Breast epithelium (tissue), 4 donors: ENCODE measurements around the gene MCM7. TPM values are rescaled to one million over a fixed set of nuclear protein-coding genes. Genes with fewer than 3 reads are reported as not detected.

Experiments
- DNase-seq, 2 donors: peaks; one replicate each; pipeline ENCODE4 v3.0.0-alpha.2; 2019; ENCODE audit warnings: low spot score in 2 of 2
- H3K27ac ChIP-seq, 2 donors: fragments of 200-600 bp; sonication (generic) in 1 of 2; one replicate each; pipeline ENCODE4 v1.5.1; 2016 to 2019; ENCODE audit warnings: mild to moderate bottlenecking in 1 of 2
- H3K27me3 ChIP-seq, 2 donors: fragments of 200-600 bp; sonication (generic) in 1 of 2; one replicate each; pipeline versions ENCODE4 v1.5.1 to v1.6.0; 2017 to 2019; ENCODE audit warnings: control low read depth in 1 of 2, mild to moderate bottlenecking in 1 of 2
- H3K36me3 ChIP-seq: fragments of 200-600 bp; one replicate; pipeline ENCODE4 v1.5.1; 2019
- H3K4me1 ChIP-seq, 2 donors: fragments of 200-600 bp; sonication (generic); one replicate each; pipeline ENCODE4 v1.5.1; 2016 to 2019; ENCODE audit warnings: control low read depth in 1 of 2
- H3K4me3 ChIP-seq, 3 donors: fragments of 200-600 bp; sonication (generic); 1 replicate in 2 of 3; 2 replicates in 1 of 3; pipeline ENCODE4 v1.5.1; 2016 to 2019; ENCODE audit warnings: mild to moderate bottlenecking in 3 of 3, moderate library complexity in 2 of 3
- H3K9me3 ChIP-seq, 2 donors: fragments of 200-600 bp; sonication (generic) in 1 of 2; one replicate each; pipeline ENCODE4 v1.5.1; 2016 to 2019; ENCODE audit warnings: control low read depth in 1 of 2
- CTCF ChIP-seq, 3 donors: fragments of 450-650 bp; IDR thresholded peaks; one replicate each; pipeline ENCODE4 v1.5.1; 2016 to 2017; ENCODE audit warnings: antibody characterized with exemption in 3 of 3, mild to moderate bottlenecking in 3 of 3, moderate library complexity in 3 of 3
- POLR2A ChIP-seq: fragments of 450-650 bp; IDR thresholded peaks from one replicate; pipeline ENCODE4 v1.6.1; 2016; ENCODE audit warnings: antibody characterized with exemption, mild to moderate bottlenecking, moderate library complexity
- POLR2AphosphoS5 ChIP-seq, 3 donors: sonication (generic); formaldehyde crosslinking; IDR thresholded peaks; one replicate each; pipeline ENCODE4 v1.6.1; 2017; ENCODE audit warnings: antibody characterized with exemption in 3 of 3
- intact Hi-C: fragments of 100-400 bp; cut with DNase I; formaldehyde crosslinking; loops from one replicate; pipeline ENCODE4 v1.15.1; 2023; ENCODE audit warnings: low total_unique reads
- total RNA-seq, 3 donors: library from RNA; depleted of rRNA; stranded (reverse); fragments of >200 nt; gene quantifications; one replicate each; pipeline ENCODE4 v1.1.0, GENCODE V29; 2016

MCM7 gene
- total RNA-seq, 3 donors from 2014 or later, result 46.9 to 51.7 (median 50.1) TPM

GRCh38 chr7:100111914-100112313 lies 10.7 kb upstream of the MCM7 start:
- Histone ChIP-seq H3K27me3 (no peaks in the 10 kb centered on the region), H3K27ac (no peak overlapping the region), H3K36me3 (no peaks in the 10 kb centered on the region), H3K4me3 (no peak overlapping the region), H3K9me3 (no peaks in the 10 kb centered on the region), H3K4me1 (no peaks in the 10 kb centered on the region)
- intact Hi-C loops, result no loop called here
- TF ChIP-seq POLR2A, result no peak
- TF ChIP-seq POLR2AphosphoS5 (IDR thresholded peaks at IDR 0.05), result no peak
- TF ChIP-seq CTCF (IDR thresholded peaks at IDR 0.05), result no peak
- no peak for DNase-seq

GRCh38 chr7:100111156-100111555 lies 10.0 kb upstream of the MCM7 start:
- Histone ChIP-seq H3K4me3 (no peak overlapping the region), H3K4me1 (no peaks in the 10 kb centered on the region), H3K36me3 (no peaks in the 10 kb centered on the region), H3K9me3 (no peaks in the 10 kb centered on the region), H3K27me3 (no peaks in the 10 kb centered on the region), H3K27ac (no peak overlapping the region)
- TF ChIP-seq POLR2AphosphoS5 (IDR thresholded peaks at IDR 0.05) (no peak), CTCF (IDR thresholded peaks at IDR 0.05) (no peak), POLR2A (no peak)
- intact Hi-C loops, result no loop called here
- no peak for DNase-seq

GRCh38 chr7:100109521-100110163 lies 8.4 kb upstream of the MCM7 start:
- Histone ChIP-seq H3K4me3 (no peak overlapping the region), H3K9me3 (no peaks in the 10 kb centered on the region), H3K36me3 (no peaks in the 10 kb centered on the region), H3K27ac (no peak overlapping the region), H3K27me3 (no peaks in the 10 kb centered on the region), H3K4me1 (no peaks in the 10 kb centered on the region)
- intact Hi-C loops, result no loop called here
- TF ChIP-seq POLR2A (no peak), POLR2AphosphoS5 (IDR thresholded peaks at IDR 0.05) (no peak), CTCF (IDR thresholded peaks at IDR 0.05) (no peak)
- no peak for DNase-seq

- Histone ChIP-seq H3K4me3 (no peak overlapping the region), H3K4me1 (no peaks in the 10 kb centered on the region), H3K36me3 (no peaks in the 10 kb centered on the region), H3K9me3 (no peaks in the 10 kb centered on the region), H3K27ac (no peak overlapping the region), H3K27me3 (no peaks in the 10 kb centered on the region)
- TF ChIP-seq CTCF (IDR thresholded peaks at IDR 0.05) (no peak), POLR2AphosphoS5 (IDR thresholded peaks at IDR 0.05) (no peak), POLR2A (no peak)
- intact Hi-C loops, result no loop called here
- DNase-seq, result no peak
These were observed 6.7 kb upstream of the MCM7 start for GRCh38 chr7:100107890-100108289.

GRCh38 chr7:100107125-100107737 lies 6.0 kb upstream of the MCM7 start:
- intact Hi-C loops, result no loop called here
- H3K4me1 ChIP-seq, result peaks cover 0 to 5% of the 10 kb centered on the region in 2 donors
- H3K27ac ChIP-seq, result no peak overlapping the region
- H3K4me3 ChIP-seq, result no peak overlapping the region
- H3K9me3 ChIP-seq, result no peaks in the 10 kb centered on the region
- H3K27me3 ChIP-seq, result no peaks in the 10 kb centered on the region
- H3K36me3 ChIP-seq, result no peaks in the 10 kb centered on the region
- no peak for TF ChIP-seq POLR2AphosphoS5 (IDR thresholded peaks at IDR 0.05)
- no peak for TF ChIP-seq POLR2A
- no peak for TF ChIP-seq CTCF (IDR thresholded peaks at IDR 0.05)
- DNase-seq, result no peak
